HG02938 (cell line): ENCODE data around the gene C14orf132.
"Not testable (repeated sequence)": the region's sequence is repeated elsewhere in the genome, so short reads cannot be mapped to it uniquely, and the experiment has no call there.

Experiments
- ATAC-seq: cut with Tn5 transposase; IDR thresholded peaks from one replicate; pipeline ENCODE4 v1.9.1; 2021; ENCODE audit warnings: mild to moderate bottlenecking, moderate library complexity; ENCODE audit not compliant: unreplicated experiment

Gene C14orf132

GRCh38 chr14:96038920-96039632 lies at the start of gene C14orf132:
Gene C14orf132 (plus strand): TSS chr14:96039362. CDS start chr14:96039501, 139 bp downstream.
- ATAC-seq = no peak

GRCh38 chr14:95993768-95994592 lies 45.2 kb upstream of the C14orf132 start:
- no peak for ATAC-seq

- ATAC-seq = no peak
These were observed 44.6 kb upstream of the C14orf132 start for GRCh38 chr14:95994593-95994928.

- no peak for ATAC-seq
These were observed 40.5 kb upstream of the C14orf132 start for GRCh38 chr14:95998656-95999055.

GRCh38 chr14:96001866-96002497 lies 37.2 kb upstream of the C14orf132 start:
- no peak for ATAC-seq

- no peak for ATAC-seq
These were observed 36.7 kb upstream of the C14orf132 start for GRCh38 chr14:96002498-96002884.

- ATAC-seq = no peak
These were observed 28.0 kb upstream of the C14orf132 start for GRCh38 chr14:96011131-96011530.

- ATAC-seq = no peak
These were observed 27.6 kb upstream of the C14orf132 start for GRCh38 chr14:96011607-96012006.

GRCh38 chr14:96012757-96013156 lies 26.4 kb upstream of the C14orf132 start:
- ATAC-seq = not testable (repeated sequence)

- ATAC-seq = no peak
These were observed 25.0 kb upstream of the C14orf132 start for GRCh38 chr14:96014176-96014575.

GRCh38 chr14:96016501-96017160 lies 22.5 kb upstream of the C14orf132 start:
- no peak for ATAC-seq

- ATAC-seq = no peak
These were observed 21.3 kb upstream of the C14orf132 start for GRCh38 chr14:96017882-96018281.

- ATAC-seq = no peak
These were observed 11.5 kb upstream of the C14orf132 start for GRCh38 chr14:96027431-96028355.

- no peak for ATAC-seq
These were observed 10.0 kb upstream of the C14orf132 start for GRCh38 chr14:96029089-96029645.

GRCh38 chr14:96030108-96030760 lies 8.9 kb upstream of the C14orf132 start:
- ATAC-seq = no peak

- no peak for ATAC-seq
These were observed 7.5 kb upstream of the C14orf132 start for GRCh38 chr14:96031691-96032090.

GRCh38 chr14:96035456-96035855 lies 3.7 kb upstream of the C14orf132 start:
- ATAC-seq = no peak

- ATAC-seq = no peak
These were observed 1.1 kb upstream of the C14orf132 start for GRCh38 chr14:96037891-96038557.

GRCh38 chr14:96038558-96038919 lies 623 bp upstream of the C14orf132 start:
- ATAC-seq = no peak
